NB4 (cell line): ENCODE measurements around the gene SDR39U1.

Experiments
- CTCF ChIP-seq: IDR thresholded peaks from one replicate; pipeline ENCODE4 v1.5.1; 2012; ENCODE audit warnings: low read depth, low read length
- MYC ChIP-seq: IDR thresholded peaks from 2 replicates; pipeline ENCODE4 v1.6.1; 2011; ENCODE audit warnings: low read depth, low read length
- POLR2A ChIP-seq: IDR thresholded peaks from 2 replicates; pipeline ENCODE4 v1.6.1; 2011; ENCODE audit warnings: mild to moderate bottlenecking; ENCODE audit not compliant: insufficient read length; ENCODE audit errors: extremely low read depth

- no peak for TF ChIP-seq CTCF
- TF ChIP-seq POLR2A = no peak
- TF ChIP-seq MYC = no peak
These were observed 19.6 kb downstream of the SDR39U1 start for GRCh38 chr14:24422694-24423601.
